Ishikawa (cell line): ENCODE results near the gene CAVIN2.

Experiments used
- CEBPB ChIP-seq: IDR thresholded peaks from 2 replicates; pipeline ENCODE4 v1.6.1; 2012
- CREB1 ChIP-seq: IDR thresholded peaks from 2 replicates; pipeline ENCODE4 v1.6.1; 2012; ENCODE audit warnings: low read depth
- EGR1 ChIP-seq: IDR thresholded peaks from 2 replicates; pipeline ENCODE4 v1.6.1; 2012
- EP300 ChIP-seq: IDR thresholded peaks from 2 replicates; pipeline ENCODE4 v1.6.1; 2012; ENCODE audit warnings: borderline replicate concordance
- FOXM1 ChIP-seq: IDR thresholded peaks from 2 replicates; pipeline ENCODE4 v1.6.1; 2012; ENCODE audit warnings: low read depth, borderline replicate concordance
- NFIC ChIP-seq: IDR thresholded peaks from 2 replicates; pipeline ENCODE4 v1.6.1; 2012
- RAD21 ChIP-seq: IDR thresholded peaks from 2 replicates; pipeline ENCODE4 v1.6.1; 2012; ENCODE audit warnings: low read depth
- TAF1 ChIP-seq: IDR thresholded peaks from 2 replicates; pipeline ENCODE4 v1.6.1; 2012; ENCODE audit warnings: low read depth, mild to moderate bottlenecking
- TCF12 ChIP-seq: IDR thresholded peaks from 2 replicates; pipeline ENCODE4 v1.6.1; 2012; ENCODE audit warnings: low read depth
- TEAD4 ChIP-seq: IDR thresholded peaks from 2 replicates; pipeline ENCODE4 v1.6.1; 2012
- YY1 ChIP-seq: IDR thresholded peaks from 2 replicates; pipeline ENCODE4 v1.6.1; 2012; ENCODE audit warnings: low read depth
- ZBTB7A ChIP-seq: IDR thresholded peaks from 2 replicates; pipeline ENCODE4 v1.6.1; 2012; ENCODE audit warnings: low read depth
- TF ChIP-seq, protein P1 (sequence below): IDR thresholded peaks from 2 replicates; pipeline ENCODE4 v1.6.1; 2012
- TF ChIP-seq, protein P2 (sequence below): IDR thresholded peaks from 2 replicates; pipeline ENCODE4 v1.6.1; 2012; ENCODE audit warnings: low read depth, mild to moderate bottlenecking
- TF ChIP-seq, protein P3 (sequence below): IDR thresholded peaks from 2 replicates; pipeline ENCODE4 v1.6.1; 2012

CAVIN2 gene

DNA sequence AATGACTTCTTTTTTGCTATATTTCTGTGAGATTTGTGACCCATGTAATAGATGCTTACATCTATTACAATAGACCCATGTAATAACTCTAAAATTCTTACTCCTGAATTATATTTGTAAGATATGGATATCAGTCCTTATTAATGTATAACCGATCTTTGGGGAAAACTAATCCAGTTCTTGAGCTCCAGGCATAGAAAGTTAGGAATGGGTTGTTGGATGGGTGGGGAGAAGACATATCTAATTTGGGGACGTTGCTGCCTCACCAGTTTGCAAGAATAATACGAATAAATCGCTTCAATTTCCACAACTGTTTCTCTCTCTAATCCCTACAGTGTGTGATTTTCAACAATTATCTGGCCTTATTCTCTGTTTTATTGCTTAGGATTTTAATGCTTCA lies 13.5 kb downstream of the CAVIN2 start:
- TF ChIP-seq NFIC, result no peak
- TF ChIP-seq RAD21, result no peak
- no peak for TF ChIP-seq EGR1
- TF ChIP-seq, protein P1, sequence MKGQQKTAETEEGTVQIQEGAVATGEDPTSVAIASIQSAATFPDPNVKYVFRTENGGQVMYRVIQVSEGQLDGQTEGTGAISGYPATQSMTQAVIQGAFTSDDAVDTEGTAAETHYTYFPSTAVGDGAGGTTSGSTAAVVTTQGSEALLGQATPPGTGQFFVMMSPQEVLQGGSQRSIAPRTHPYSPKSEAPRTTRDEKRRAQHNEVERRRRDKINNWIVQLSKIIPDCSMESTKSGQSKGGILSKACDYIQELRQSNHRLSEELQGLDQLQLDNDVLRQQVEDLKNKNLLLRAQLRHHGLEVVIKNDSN, result no peak
- TF ChIP-seq EP300, result no peak

DNA sequence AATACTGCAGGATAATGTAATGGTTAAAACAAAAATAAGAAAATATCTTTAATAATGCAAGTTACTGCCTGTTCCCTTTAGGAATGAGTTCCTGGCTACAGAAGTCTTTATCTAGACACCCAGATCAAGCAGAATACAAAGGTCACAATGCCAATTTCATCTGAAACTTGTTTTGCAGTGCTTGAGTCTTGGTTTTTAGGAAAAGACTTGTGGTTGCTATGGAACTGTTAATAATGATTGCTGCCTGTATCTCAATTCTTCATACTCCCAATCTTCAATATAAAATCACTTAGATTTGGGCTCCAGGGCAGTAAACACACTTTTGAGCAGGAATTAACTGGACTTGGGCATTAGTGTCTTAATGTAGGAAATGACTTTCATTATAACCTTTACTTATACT lies 14.2 kb downstream of the CAVIN2 start:
- no peak for TF ChIP-seq EGR1
- no peak for TF ChIP-seq NFIC
- TF ChIP-seq TEAD4, result no peak
- no peak for TF ChIP-seq TCF12
- TF ChIP-seq RAD21, result no peak
- no peak for TF ChIP-seq ZBTB7A
- no peak for TF ChIP-seq CREB1
- TF ChIP-seq FOXM1, result no peak
- no peak for TF ChIP-seq CEBPB
- no peak for TF ChIP-seq EP300
- no peak for TF ChIP-seq TAF1
- TF ChIP-seq, protein P2, sequence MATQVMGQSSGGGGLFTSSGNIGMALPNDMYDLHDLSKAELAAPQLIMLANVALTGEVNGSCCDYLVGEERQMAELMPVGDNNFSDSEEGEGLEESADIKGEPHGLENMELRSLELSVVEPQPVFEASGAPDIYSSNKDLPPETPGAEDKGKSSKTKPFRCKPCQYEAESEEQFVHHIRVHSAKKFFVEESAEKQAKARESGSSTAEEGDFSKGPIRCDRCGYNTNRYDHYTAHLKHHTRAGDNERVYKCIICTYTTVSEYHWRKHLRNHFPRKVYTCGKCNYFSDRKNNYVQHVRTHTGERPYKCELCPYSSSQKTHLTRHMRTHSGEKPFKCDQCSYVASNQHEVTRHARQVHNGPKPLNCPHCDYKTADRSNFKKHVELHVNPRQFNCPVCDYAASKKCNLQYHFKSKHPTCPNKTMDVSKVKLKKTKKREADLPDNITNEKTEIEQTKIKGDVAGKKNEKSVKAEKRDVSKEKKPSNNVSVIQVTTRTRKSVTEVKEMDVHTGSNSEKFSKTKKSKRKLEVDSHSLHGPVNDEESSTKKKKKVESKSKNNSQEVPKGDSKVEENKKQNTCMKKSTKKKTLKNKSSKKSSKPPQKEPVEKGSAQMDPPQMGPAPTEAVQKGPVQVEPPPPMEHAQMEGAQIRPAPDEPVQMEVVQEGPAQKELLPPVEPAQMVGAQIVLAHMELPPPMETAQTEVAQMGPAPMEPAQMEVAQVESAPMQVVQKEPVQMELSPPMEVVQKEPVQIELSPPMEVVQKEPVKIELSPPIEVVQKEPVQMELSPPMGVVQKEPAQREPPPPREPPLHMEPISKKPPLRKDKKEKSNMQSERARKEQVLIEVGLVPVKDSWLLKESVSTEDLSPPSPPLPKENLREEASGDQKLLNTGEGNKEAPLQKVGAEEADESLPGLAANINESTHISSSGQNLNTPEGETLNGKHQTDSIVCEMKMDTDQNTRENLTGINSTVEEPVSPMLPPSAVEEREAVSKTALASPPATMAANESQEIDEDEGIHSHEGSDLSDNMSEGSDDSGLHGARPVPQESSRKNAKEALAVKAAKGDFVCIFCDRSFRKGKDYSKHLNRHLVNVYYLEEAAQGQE, result no peak
- TF ChIP-seq, protein P1, result no peak
- TF ChIP-seq, protein P3, sequence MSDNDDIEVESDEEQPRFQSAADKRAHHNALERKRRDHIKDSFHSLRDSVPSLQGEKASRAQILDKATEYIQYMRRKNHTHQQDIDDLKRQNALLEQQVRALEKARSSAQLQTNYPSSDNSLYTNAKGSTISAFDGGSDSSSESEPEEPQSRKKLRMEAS, result no peak
- TF ChIP-seq YY1, result no peak

DNA sequence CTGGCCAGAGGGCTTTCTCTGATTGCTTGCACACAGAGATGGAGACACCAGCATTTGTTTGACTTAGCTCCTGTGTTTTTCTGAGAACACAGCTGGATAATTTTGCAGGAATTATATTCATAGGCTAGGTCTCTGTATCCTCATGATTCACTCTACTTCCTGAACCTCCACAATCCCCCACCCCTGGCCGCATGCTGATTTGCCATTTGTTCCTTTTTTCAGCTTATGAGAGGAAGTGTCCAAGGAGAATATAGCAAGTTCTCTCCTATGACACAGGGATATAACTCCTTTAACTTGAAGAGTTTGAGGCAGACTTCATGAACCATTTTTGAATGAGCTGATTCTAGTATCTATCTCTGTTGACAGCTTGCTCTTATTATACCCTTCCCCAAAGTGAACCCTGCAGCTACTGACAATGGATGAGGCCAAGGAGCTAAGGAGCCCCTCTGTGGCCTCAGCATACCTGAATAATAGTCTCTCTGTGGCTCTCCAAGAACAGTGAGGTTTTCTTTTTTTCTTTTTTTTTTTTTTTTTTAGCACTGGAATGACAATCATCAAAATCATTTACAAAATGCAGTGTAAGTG lies 15.4 kb downstream of the CAVIN2 start:
- TF ChIP-seq NFIC (no peak), EGR1 (no peak), CEBPB (no peak), FOXM1 (no peak), TEAD4 (no peak), EP300 (no peak), TCF12 (no peak)
- TF ChIP-seq, protein P2, result no peak

DNA sequence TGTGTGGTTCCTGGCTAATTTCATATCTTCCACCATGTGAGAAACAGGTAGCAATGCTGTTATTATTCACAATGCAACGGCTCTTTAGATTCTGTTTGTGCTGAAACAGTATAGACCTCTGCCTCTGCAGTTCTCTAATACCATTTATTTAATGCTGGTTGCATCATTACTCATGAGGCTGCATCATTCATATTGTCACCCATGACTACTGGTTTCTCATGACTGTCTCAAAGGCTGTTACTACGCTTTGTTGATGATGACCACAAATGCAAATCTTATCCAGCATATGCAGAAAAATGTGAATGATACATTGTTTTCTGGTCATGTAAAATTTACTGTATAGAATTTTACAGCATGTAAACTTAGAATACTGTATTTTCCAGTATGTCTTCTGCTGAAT lies 22.5 kb downstream of the CAVIN2 start:
- no peak for TF ChIP-seq EGR1
- TF ChIP-seq CREB1, result no peak
- TF ChIP-seq ZBTB7A, result no peak
- no peak for TF ChIP-seq YY1
- TF ChIP-seq TAF1, result no peak
- TF ChIP-seq CEBPB, result no peak
- no peak for TF ChIP-seq RAD21
- TF ChIP-seq, protein P1, result no peak
- TF ChIP-seq, protein P3, result no peak
- TF ChIP-seq, protein P2, result no peak
- TF ChIP-seq TCF12, result no peak
- no peak for TF ChIP-seq TEAD4
- TF ChIP-seq FOXM1, result no peak
